ENCODE measurements around the gene JMJD6. TPM values are rescaled to one million over a fixed set of nuclear protein-coding genes. Genes with fewer than 3 reads are reported as not detected.

The JMJD6 gene
- total RNA-seq: 11.8 and 15.6 TPM in 2 replicates

GRCh38 chr17:76726231-76726775 lies at the start of gene JMJD6:
TSS of gene JMJD6 (minus strand) at chr17:76726606. CDS start at chr17:76726475, 131 bp downstream.

GRCh38 chr17:76737676-76738467 lies 11.5 kb upstream of the JMJD6 start, which contains the start of gene MFSD11:
TSS of gene MFSD11 (plus strand) at chr17:76738119. CDS start at chr17:76738353, 234 bp downstream.

GRCh38 chr17:76737082-76737675 lies 10.8 kb upstream of the JMJD6 start, which contains the start of gene SRSF2:
TSS of gene SRSF2 (minus strand) at chr17:76737331. CDS start at chr17:76737160, 171 bp downstream.

GRCh38 chr17:76726776-76727718 lies 641 bp upstream of the JMJD6 start, which contains the start of gene METTL23:
TSS of gene METTL23 (plus strand) at chr17:76726839. CDS start at chr17:76729711, 2,872 bp downstream.

GRCh38 chr17:76710863-76711611 lies 15.4 kb downstream of the JMJD6 start, which contains the start of gene MXRA7:
TSS of gene MXRA7 (minus strand) at chr17:76710965. CDS start at chr17:76710946, 19 bp downstream.

Small RNA genes lying within 50 kb of the gene (small RNA-seq; reads per million reads assigned to genes)
- gene AC005837.3 (not detected), gene RF02271 (not detected), gene RNU6-97P (not detected), gene RNY4P36 (not detected)

Other genes with a start within 250 kb of the JMJD6 start
- gene RHBDF2, start 225.2 kb downstream of the JMJD6 start, total RNA-seq: 1.1 and 5.1 TPM in 2 replicates
- 13.9 and 19.1 TPM in 2 replicates for gene CYGB, start 188.9 kb downstream of the JMJD6 start, total RNA-seq
- 4.0 and 4.1 TPM in 2 replicates for gene PRCD, start 186.6 kb downstream of the JMJD6 start, total RNA-seq
- gene ST6GALNAC2, start 140.7 kb downstream of the JMJD6 start, total RNA-seq: 0.20 TPM in 1 of 2 replicates, not detected in the other
- gene ST6GALNAC1, start 82.8 kb downstream of the JMJD6 start, total RNA-seq: not detected in 2 replicates
- gene MXRA7, start 15.6 kb downstream of the JMJD6 start, total RNA-seq: 192 and 250 TPM in 2 replicates
- gene METTL23, start 233 bp upstream of the JMJD6 start, total RNA-seq: 21.7 and 26.2 TPM in 2 replicates
- 163 and 201 TPM in 2 replicates for gene SRSF2, start 10.7 kb upstream of the JMJD6 start, total RNA-seq
- 23.1 and 23.9 TPM in 2 replicates for gene MFSD11, start 11.5 kb upstream of the JMJD6 start, total RNA-seq
- gene MGAT5B, start 141.8 kb upstream of the JMJD6 start, total RNA-seq: 0.20 and 0.37 TPM in 2 replicates